ENCODE measurements around the gene KEAP1.

DNA sequence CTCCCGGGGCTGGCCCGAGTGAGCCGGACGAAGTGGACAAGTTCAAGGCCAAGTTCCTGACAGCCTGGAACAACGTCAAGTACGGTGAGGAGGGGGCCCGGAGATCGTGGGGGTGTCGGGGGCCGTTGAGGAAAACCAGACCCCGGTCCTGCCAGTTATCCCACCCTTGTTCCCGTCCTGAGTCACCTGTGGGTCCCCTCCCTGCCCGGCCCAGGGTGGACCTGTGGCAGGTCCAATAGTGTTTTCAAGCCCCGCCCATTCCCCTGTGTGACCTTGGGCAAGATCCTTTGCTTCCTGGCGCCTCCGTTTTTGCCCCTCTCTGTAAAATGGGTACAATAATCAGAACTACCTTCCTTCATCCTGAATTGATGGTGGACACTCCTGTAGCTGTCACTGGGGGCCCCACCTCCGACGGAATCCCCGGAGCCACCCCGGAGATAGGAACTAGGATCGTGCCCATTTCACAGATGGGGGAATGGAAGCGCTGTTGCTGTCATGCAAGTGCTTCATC, 41.1 kb upstream of the KEAP1 start:
- TF ChIP-seq, protein P1, sequence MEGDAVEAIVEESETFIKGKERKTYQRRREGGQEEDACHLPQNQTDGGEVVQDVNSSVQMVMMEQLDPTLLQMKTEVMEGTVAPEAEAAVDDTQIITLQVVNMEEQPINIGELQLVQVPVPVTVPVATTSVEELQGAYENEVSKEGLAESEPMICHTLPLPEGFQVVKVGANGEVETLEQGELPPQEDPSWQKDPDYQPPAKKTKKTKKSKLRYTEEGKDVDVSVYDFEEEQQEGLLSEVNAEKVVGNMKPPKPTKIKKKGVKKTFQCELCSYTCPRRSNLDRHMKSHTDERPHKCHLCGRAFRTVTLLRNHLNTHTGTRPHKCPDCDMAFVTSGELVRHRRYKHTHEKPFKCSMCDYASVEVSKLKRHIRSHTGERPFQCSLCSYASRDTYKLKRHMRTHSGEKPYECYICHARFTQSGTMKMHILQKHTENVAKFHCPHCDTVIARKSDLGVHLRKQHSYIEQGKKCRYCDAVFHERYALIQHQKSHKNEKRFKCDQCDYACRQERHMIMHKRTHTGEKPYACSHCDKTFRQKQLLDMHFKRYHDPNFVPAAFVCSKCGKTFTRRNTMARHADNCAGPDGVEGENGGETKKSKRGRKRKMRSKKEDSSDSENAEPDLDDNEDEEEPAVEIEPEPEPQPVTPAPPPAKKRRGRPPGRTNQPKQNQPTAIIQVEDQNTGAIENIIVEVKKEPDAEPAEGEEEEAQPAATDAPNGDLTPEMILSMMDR (IDR thresholded peaks at IDR 0.05), result no peak
- no peak for TF ChIP-seq POLR2AphosphoS5 (IDR thresholded peaks at IDR 0.05)
- TF ChIP-seq EP300 (IDR thresholded peaks at IDR 0.05), result no peak

Data from upper lobe of left lung (tissue), 4 donors.